Gastroesophageal sphincter (tissue), 4 donors: ENCODE results near the gene ARL2BP. TPM values are rescaled to one million over a fixed set of nuclear protein-coding genes. Genes with fewer than 3 reads are reported as not detected.

Experiments used
- ATAC-seq: fragments of 150-250 bp; one replicate; pipeline ENCODE4 v1.9.1; 2016; ENCODE audit warnings: mild to moderate bottlenecking, moderate library complexity
- H3K27ac ChIP-seq, 4 donors: fragments of 200-600 bp; sonication (generic) in 3 of 4; 1 replicate in 3 of 4; 2 replicates in 1 of 4; pipeline ENCODE4 v1.5.1; 2016 to 2019
- H3K27me3 ChIP-seq: fragments of 200-600 bp; sonication (generic); one replicate; pipeline ENCODE4 v1.5.1; 2019
- H3K36me3 ChIP-seq, 2 donors: fragments of 200-600 bp; sonication (generic); one replicate each; pipeline ENCODE4 v1.5.1; 2019; ENCODE audit warnings: control low read depth in 1 of 2
- H3K4me1 ChIP-seq, 3 donors: fragments of 200-600 bp; sonication (generic); 1 replicate in 2 of 3; 2 replicates in 1 of 3; pipeline ENCODE4 v1.5.1; 2016 to 2019; ENCODE audit warnings: control low read depth in 2 of 3
- H3K4me3 ChIP-seq, 2 donors: fragments of 200-600 bp; sonication (generic); one replicate each; pipeline ENCODE4 v1.5.1; 2019; ENCODE audit warnings: mild to moderate bottlenecking in 1 of 2, moderate library complexity in 1 of 2
- H3K9me3 ChIP-seq, 3 donors: fragments of 200-600 bp; sonication (generic); one replicate each; pipeline ENCODE4 v1.5.1; 2017 to 2019; ENCODE audit warnings: control low read depth in 2 of 3
- EP300 ChIP-seq: sonication (generic); formaldehyde crosslinking; IDR thresholded peaks from one replicate; pipeline ENCODE4 v1.6.1; 2017; ENCODE audit warnings: antibody characterized with exemption, mild to moderate bottlenecking
- POLR2A ChIP-seq, 2 donors: fragments of 450-650 bp; IDR thresholded peaks; one replicate each; pipeline ENCODE4 v1.6.1; 2017; ENCODE audit warnings: antibody characterized with exemption in 2 of 2, mild to moderate bottlenecking in 2 of 2, moderate library complexity in 1 of 2
- POLR2AphosphoS5 ChIP-seq: sonication (generic); formaldehyde crosslinking; IDR thresholded peaks from one replicate; pipeline ENCODE4 v1.6.1; 2017; ENCODE audit warnings: antibody characterized with exemption
- WGBS, 2 donors: methylation state at CpG; one replicate each; pipeline ENCODE4 v1.1.5; 2018; ENCODE audit warnings: low coverage in 1 of 2; 5-methylcytosine and 5-hydroxymethylcytosine counted together
- total RNA-seq, 4 donors: library from RNA; depleted of rRNA; stranded (reverse); fragments of >200 nt; gene quantifications; one replicate each; pipeline ENCODE4 v1.1.0, GENCODE V29; 2016
- TF ChIP-seq, protein P1 (sequence below), 4 experiments: fragments of 200-600 bp in 2 of 4; fragments of 450-650 bp in 2 of 4; sonication (generic) in 1 of 4; IDR thresholded peaks; one replicate each; pipeline ENCODE4 v1.5.1; 2017 to 2019; ENCODE audit warnings: antibody characterized with exemption in 4 of 4, mild to moderate bottlenecking in 2 of 4, moderate library complexity in 2 of 4

The ARL2BP gene
- total RNA-seq, 4 donors from 2014 or later: 52.5 to 82.2 (median 75.8) TPM

DNA sequence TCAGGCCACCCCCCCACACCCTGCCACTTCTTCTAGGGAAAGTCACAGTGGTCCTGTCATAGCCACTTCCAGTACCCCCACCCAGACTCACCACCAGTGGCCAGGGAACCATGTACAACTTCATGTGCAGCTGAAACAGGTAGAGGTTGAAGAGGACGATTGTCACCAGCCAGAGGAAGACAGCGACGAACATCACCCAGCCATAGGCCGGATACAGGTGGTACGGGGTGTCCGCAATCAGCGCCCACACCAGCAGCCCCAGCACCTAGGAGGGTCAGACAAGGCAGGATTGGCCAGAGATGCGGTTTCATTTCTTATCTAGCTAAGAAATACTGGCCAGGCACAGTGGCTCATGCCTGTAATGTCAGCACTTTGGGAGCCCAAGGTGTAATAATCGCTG is 16.7 kb downstream of the ARL2BP start:
- Histone ChIP-seq H3K27me3 (no peaks in the 10 kb centered on the region), H3K36me3 (peaks cover 0 to 2% of the 10 kb centered on the region in 2 donors), H3K4me1 (peaks cover 0 to 33% (median 3%) of the 10 kb centered on the region in 3 donors), H3K9me3 (no peaks in the 10 kb centered on the region), H3K27ac (peak overlapping the region in 1 of 4 donors; percentile 67), H3K4me3 (no peak overlapping the region)
- 83 to 91% methylated on average over 1 to 9 of the region's 9 CpGs for WGBS, 2 donors
- TF ChIP-seq, protein P1, sequence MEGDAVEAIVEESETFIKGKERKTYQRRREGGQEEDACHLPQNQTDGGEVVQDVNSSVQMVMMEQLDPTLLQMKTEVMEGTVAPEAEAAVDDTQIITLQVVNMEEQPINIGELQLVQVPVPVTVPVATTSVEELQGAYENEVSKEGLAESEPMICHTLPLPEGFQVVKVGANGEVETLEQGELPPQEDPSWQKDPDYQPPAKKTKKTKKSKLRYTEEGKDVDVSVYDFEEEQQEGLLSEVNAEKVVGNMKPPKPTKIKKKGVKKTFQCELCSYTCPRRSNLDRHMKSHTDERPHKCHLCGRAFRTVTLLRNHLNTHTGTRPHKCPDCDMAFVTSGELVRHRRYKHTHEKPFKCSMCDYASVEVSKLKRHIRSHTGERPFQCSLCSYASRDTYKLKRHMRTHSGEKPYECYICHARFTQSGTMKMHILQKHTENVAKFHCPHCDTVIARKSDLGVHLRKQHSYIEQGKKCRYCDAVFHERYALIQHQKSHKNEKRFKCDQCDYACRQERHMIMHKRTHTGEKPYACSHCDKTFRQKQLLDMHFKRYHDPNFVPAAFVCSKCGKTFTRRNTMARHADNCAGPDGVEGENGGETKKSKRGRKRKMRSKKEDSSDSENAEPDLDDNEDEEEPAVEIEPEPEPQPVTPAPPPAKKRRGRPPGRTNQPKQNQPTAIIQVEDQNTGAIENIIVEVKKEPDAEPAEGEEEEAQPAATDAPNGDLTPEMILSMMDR (IDR thresholded peaks at IDR 0.05): no peak
- TF ChIP-seq POLR2AphosphoS5: no peak
- TF ChIP-seq POLR2A (IDR thresholded peaks at IDR 0.05): no peak
- ATAC-seq: no peak

DNA sequence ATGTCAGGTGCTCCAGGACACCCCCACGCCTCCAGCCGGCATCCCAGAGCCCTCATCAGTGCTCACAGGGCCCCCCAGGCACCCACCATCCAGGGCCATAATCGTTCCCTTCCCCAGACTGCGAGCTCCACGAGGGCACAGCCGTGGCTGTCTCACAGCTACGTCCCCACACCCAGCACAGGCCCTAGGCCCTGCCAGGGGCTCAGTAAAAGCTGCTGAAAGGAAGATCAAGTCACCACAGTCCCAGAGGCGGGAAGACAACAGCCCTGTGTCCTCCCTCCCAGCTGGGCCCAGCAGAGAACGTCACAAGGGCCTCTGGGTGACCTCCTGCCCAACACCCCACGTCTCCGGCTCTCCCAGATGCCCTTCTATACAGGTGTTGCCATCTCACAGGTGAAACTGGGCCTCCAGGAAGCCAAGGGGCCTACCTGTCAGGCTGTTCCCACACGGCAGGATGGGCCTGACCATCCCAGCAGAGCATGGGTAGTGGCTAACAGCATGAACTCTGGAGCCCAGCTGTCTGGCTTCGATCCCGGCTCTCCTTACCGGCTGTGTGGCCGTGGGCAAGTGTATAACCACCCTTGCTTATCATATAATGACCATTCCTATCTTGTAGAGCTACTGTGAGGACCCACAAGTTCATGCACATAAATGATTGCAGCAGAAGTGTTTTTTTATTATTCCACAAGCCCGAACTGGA is 17.9 kb downstream of the ARL2BP start:
- 88 to 100% methylated on average over 4 of the region's 17 CpGs for WGBS, 2 donors
- H3K27ac ChIP-seq: peak overlapping the region in 1 of 4 donors; percentile 36
- no peak for ATAC-seq
- H3K4me1 ChIP-seq: peaks cover 0 to 37% (median 3%) of the 10 kb centered on the region in 3 donors
- H3K4me3 ChIP-seq: no peak overlapping the region
- H3K36me3 ChIP-seq: no peaks in the 10 kb centered on the region
- H3K9me3 ChIP-seq: no peaks in the 10 kb centered on the region
- H3K27me3 ChIP-seq: no peaks in the 10 kb centered on the region
- TF ChIP-seq POLR2A (IDR thresholded peaks at IDR 0.05) (no peak), EP300 (no peak), POLR2AphosphoS5 (no peak)
- TF ChIP-seq, protein P1 (IDR thresholded peaks at IDR 0.05): no peak

DNA sequence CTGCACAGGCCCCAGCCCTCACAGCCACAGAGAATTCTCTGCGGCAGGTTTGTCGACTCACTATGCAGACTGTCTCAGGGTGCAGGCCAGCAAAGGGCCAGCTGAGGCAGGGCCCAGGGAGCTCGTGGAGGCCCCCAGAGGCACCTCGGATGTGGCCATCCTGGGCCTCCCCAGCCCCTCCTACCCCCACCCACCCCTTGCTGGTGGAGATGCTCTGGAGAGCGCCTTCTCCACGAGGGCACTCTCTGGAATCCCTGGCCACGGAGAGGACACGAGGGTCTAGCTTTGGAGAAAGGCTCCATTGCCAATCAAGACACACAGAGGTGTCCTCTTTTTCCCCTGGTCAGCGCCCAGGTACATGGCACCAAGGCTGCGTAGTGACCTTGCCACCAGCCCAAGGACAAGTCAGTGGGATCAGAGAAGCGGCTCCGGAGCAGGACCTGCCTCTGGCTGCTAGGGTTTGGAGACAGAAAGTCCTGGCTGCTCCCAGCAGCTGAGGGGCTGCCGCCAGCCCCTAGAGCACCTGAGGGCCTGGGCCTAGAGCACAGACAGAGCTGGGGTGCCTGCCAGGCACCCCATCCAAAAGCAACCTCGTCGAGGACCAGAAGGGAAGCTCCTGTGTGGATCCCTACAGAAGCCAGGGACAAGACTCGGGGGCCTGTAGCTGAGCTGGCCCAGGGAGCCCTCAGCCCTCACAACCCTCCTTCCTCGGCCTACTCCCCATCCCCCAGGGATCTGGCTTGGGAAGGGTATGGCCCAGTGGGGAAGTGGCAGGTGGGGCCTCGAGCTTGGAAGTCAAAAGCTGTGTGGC is 18.7 kb downstream of the ARL2BP start:
- H3K9me3 ChIP-seq: no peaks in the 10 kb centered on the region
- H3K4me3 ChIP-seq: no peak overlapping the region
- 67% methylated on average over 3 of the region's 18 CpGs; no CpG with 5 or more reads in 1 of the 2 donors for WGBS, 2 donors
- H3K36me3 ChIP-seq: no peaks in the 10 kb centered on the region
- ATAC-seq: no peak
- H3K27ac ChIP-seq: no peak overlapping the region
- H3K4me1 ChIP-seq: peaks cover 0 to 37% (median 3%) of the 10 kb centered on the region in 3 donors
- no peak for TF ChIP-seq POLR2A (IDR thresholded peaks at IDR 0.05)
- TF ChIP-seq EP300: no peak
- no peaks in the 10 kb centered on the region for H3K27me3 ChIP-seq

DNA sequence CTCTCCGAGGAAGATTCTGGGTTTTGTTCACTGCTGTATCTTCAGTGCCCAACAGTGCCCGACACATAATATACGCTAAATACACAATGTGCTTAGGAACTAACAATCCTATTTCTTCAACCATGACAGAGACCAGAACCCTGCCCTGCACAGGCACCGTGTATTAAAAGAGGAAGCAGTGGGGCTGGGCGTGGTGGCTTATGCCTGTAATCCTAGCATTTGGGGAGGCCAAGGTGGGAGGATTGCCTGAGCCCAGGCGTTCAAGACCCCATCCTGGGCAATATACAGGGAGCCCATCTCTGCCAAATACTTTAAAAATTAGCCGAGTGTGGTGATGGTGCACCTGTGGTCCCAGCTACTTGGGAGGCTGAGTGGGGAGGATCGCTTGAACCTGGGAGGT is 19.3 kb downstream of the ARL2BP start:
- TF ChIP-seq POLR2AphosphoS5 (no peak), POLR2A (IDR thresholded peaks at IDR 0.05) (no peak)
- Histone ChIP-seq H3K4me3 (no peak overlapping the region), H3K36me3 (no peaks in the 10 kb centered on the region), H3K4me1 (peaks cover 0 to 37% (median 3%) of the 10 kb centered on the region in 3 donors), H3K27ac (no peak overlapping the region), H3K27me3 (no peaks in the 10 kb centered on the region), H3K9me3 (no peaks in the 10 kb centered on the region)
- no peak for ATAC-seq
- 83% methylated on average over 1 to 5 of the region's 8 CpGs for WGBS, 2 donors

DNA sequence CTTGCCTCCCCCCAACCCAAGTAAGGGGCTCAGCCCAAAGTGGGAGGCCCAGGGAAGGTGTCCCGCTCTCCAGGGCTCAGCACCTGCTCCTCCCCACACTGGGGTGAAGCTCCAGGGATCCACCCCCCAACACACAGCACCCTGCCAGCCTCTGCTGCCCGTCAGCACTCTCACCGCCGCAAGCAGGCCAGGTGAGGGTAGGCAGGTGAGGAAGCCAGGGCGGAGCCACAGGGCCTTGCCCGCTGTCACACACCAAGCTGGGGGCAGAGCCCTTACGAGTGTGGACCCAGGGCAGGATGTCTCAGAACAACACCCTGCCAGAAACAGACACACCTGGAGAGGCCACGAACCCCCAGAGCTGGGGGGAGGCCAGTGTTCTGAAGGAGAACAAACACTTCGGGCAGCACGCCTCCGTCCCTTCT is 19.9 kb downstream of the ARL2BP start:
- H3K27ac ChIP-seq: no peak overlapping the region
- H3K27me3 ChIP-seq: peaks cover 4% of the 10 kb centered on the region
- H3K4me1 ChIP-seq: peaks cover 0 to 33% (median 3%) of the 10 kb centered on the region in 3 donors
- no peak overlapping the region for H3K4me3 ChIP-seq
- no peak for ATAC-seq
- H3K36me3 ChIP-seq: no peaks in the 10 kb centered on the region
- 94 to 100% methylated on average over 1 to 5 of the region's 11 CpGs for WGBS, 2 donors
- H3K9me3 ChIP-seq: no peaks in the 10 kb centered on the region
- TF ChIP-seq POLR2AphosphoS5: no peak
- no peak for TF ChIP-seq EP300
- no peak for TF ChIP-seq POLR2A (IDR thresholded peaks at IDR 0.05)
- TF ChIP-seq, protein P1 (IDR thresholded peaks at IDR 0.05): no peak
